Measurements from ENCODE around the gene LTA4H. TPM values are rescaled to one million over a fixed set of nuclear protein-coding genes. Genes with fewer than 3 reads are reported as not detected.

The LTA4H gene
- total and polyA plus RNA-seq, 2 of the 4 experiments (the other 2 are of a cell fraction), result 41.0 to 43.3 TPM

DNA sequence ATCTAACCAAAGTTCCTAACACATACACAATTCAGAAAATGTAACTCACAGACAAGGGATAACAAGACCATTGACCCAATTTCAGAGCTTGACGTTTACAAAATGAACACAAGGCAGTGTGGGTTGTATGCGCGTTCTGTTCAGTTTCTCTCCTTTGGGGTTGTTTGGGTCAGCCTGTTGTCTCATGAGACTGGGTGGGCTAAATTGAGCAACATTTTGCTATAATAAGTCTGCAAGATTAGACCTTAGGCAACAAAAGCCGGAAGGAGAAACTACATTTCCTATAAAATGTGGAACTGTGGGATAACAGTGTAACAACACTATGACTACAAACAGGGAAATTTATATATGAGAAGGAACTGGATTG, 18.8 kb upstream of the LTA4H start:
- Histone ChIP-seq H2BK15ac (ENCODE audit: low read depth, low read length) (no peak overlapping the region), H3K27ac (ENCODE audit: insufficient read depth, low read length) (no peak overlapping the region), H3K4me3 (ENCODE audit: insufficient read depth, low read depth, low read length) (no peak overlapping the region), H2BK120ac (ENCODE audit: low read depth, low read length) (no peak overlapping the region), H3K4me1 (ENCODE audit: control insufficient read depth, insufficient read depth, low read length) (no peaks in the 10 kb centered on the region), H3K14ac (replicated peaks; ENCODE audit: low read depth, low read length) (no peak overlapping the region), H3K79me1 (ENCODE audit: low read depth in 1 of 2, low read length in 2 of 2) (no peaks in the 10 kb centered on the region), H4K8ac (ENCODE audit: low read depth in 2 of 2, low read length in 2 of 2) (no peak overlapping the region), H2BK5ac (ENCODE audit: low read depth, low read length, poor library complexity, severe bottlenecking) (no peak overlapping the region), H4K5ac (ENCODE audit: low read depth, low read length) (no peak overlapping the region), H3K56ac (ENCODE audit: extremely low read depth, insufficient read depth, low read length) (no peak overlapping the region), H3K4me2 (ENCODE audit: low read depth, low read length) (no peak overlapping the region), H2AFZ (replicated peaks; ENCODE audit: low read length, poor library complexity) (no peak overlapping the region), H3K23ac (ENCODE audit: low read depth, low read length) (no peak overlapping the region), H2BK20ac (ENCODE audit: low read depth, low read length) (no peak overlapping the region), H3K9me3 (ENCODE audit: control insufficient read depth, insufficient read depth, low read length) (peaks cover 4% of the 10 kb centered on the region), H2AK5ac (ENCODE audit: low read depth, low read length) (no peak overlapping the region), H3K4ac (ENCODE audit: low read depth, low read length) (no peak overlapping the region), H4K20me1 (ENCODE audit: insufficient read depth, low read length) (no peaks in the 10 kb centered on the region), H3K9ac (ENCODE audit: low read depth, low read length) (no peak overlapping the region), H3K18ac (ENCODE audit: low read depth, low read length) (no peak overlapping the region), H3K27me3 (ENCODE audit: control insufficient read depth, insufficient read depth, low read length) (no peaks in the 10 kb centered on the region), H2AK9ac (replicated peaks; ENCODE audit: low read depth, low read length, poor library complexity) (no peak overlapping the region), H3K9me1 (ENCODE audit: insufficient read depth, low read length) (peaks cover 2% of the 10 kb centered on the region; the same call in 1 of the 2 replicates), H3K36me3 (ENCODE audit: control insufficient read depth, insufficient read depth, low read length) (no peaks in the 10 kb centered on the region), H4K91ac (ENCODE audit: insufficient read depth, low read depth, low read length) (no peak overlapping the region)
- WGBS, 2 experiments (ENCODE audit: extremely low coverage in 2 of 2, insufficient read length in 1 of 2), result 67% methylated on average over 3 of the region's 4 CpGs; no CpG with 5 or more reads in 1 of the 2 experiments
- ChIA-PET CTCF (no interaction called here), POLR2A (ENCODE audit: unreplicated experiment) (no interaction called here)
- BruUV-seq (replicated peaks), result no TSS peak
- intact Hi-C loops (cut with micrococcal nuclease), result no loop called here
- in situ Hi-C loops (cut with MboI; ENCODE audit: low sequenced_read_pairs), result no loop called here
- dilution Hi-C loops (cut with HindIII; ENCODE audit: low sequenced_read_pairs, unreplicated experiment), result no loop called here
- TF ChIP-seq SMC3 (IDR thresholded peaks at IDR 0.05; ENCODE audit: low read depth, low read length) (no peak), CHD1 (IDR thresholded peaks at IDR 0.05; ENCODE audit: low read depth, low read length) (no peak), RFX5 (IDR thresholded peaks at IDR 0.05; ENCODE audit: low read depth, low read length) (no peak), MXI1 (IDR thresholded peaks at IDR 0.05; ENCODE audit: borderline replicate concordance, low read depth, low read length) (no peak)
- no peak for ATAC-seq (ENCODE audit: low read depth)
- no peak for DNase-seq

All from IMR-90 (cell line).